GM21447 (cell line): Measurements from ENCODE around the gene PARP16.
A peak's percentile ranks its signal among the peaks of the same experiment; 100 is the strongest.

Source experiments
- ATAC-seq: cut with Tn5 transposase; IDR thresholded peaks from one replicate; pipeline ENCODE4 v1.9.1; 2021; ENCODE audit not compliant: unreplicated experiment

The PARP16 gene

GRCh38 chr15:65286704-65287519, at the start of gene PARP16:
Gene PARP16 (minus strand): TSS chr15:65286883. CDS start chr15:65286426, 457 bp downstream.
- peak; percentile 83 for ATAC-seq

GRCh38 chr15:65335278-65336055, 48.8 kb upstream of the PARP16 start:
- no peak for ATAC-seq

- no peak for ATAC-seq
Observed at GRCh38 chr15:65334586-65335231, 48.0 kb upstream of the PARP16 start.

- ATAC-seq = no peak
Observed at GRCh38 chr15:65333856-65334255, 47.2 kb upstream of the PARP16 start.

GRCh38 chr15:65333148-65333820, 46.6 kb upstream of the PARP16 start:
- ATAC-seq = no peak

- ATAC-seq = no peak
Observed at GRCh38 chr15:65332391-65333147, 45.9 kb upstream of the PARP16 start.

GRCh38 chr15:65331811-65332210, 45.1 kb upstream of the PARP16 start:
- ATAC-seq = no peak

GRCh38 chr15:65330934-65331645, 44.4 kb upstream of the PARP16 start:
- no peak for ATAC-seq

GRCh38 chr15:65329984-65330735, 43.5 kb upstream of the PARP16 start:
- ATAC-seq = no peak

GRCh38 chr15:65329288-65329983, 42.8 kb upstream of the PARP16 start:
- ATAC-seq = no peak

- ATAC-seq = no peak
Observed at GRCh38 chr15:65328506-65329287, 42.0 kb upstream of the PARP16 start.

- ATAC-seq = no peak
Observed at GRCh38 chr15:65327651-65328393, 41.1 kb upstream of the PARP16 start.

GRCh38 chr15:65326818-65327217, 40.1 kb upstream of the PARP16 start:
- ATAC-seq = no peak

- no peak for ATAC-seq
Observed at GRCh38 chr15:65326117-65326526, 39.4 kb upstream of the PARP16 start.

GRCh38 chr15:65323071-65323511, 36.4 kb upstream of the PARP16 start:
- ATAC-seq = no peak

- peak; percentile 61 for ATAC-seq
Observed at GRCh38 chr15:65318870-65319356, 32.2 kb upstream of the PARP16 start.
